Activated CD4-positive, alpha-beta T cell treated with anti-CD3 and anti-CD28 coated beads, Interleukin-2, amount 10 ng/mL, durations not matched to agents 7 days and 5 days (primary cell): ENCODE data around the gene CHKA. TPM values are rescaled to one million over a fixed set of nuclear protein-coding genes. Genes with fewer than 3 reads are reported as not detected.

Experiments
- CTCF ChIA-PET: fragments of 350-600 bp; sonication (Branson Sonifier 250); formaldehyde crosslinking; loops from one replicate; lab custom pipeline; 2021; ENCODE audit warnings: antibody characterized with exemption; lab: Charles Lee
- POLR2A ChIA-PET: fragments of 350-600 bp; sonication (Branson Sonifier 250); formaldehyde crosslinking; loops from one replicate; lab custom pipeline; 2021; ENCODE audit warnings: antibody characterized with exemption; lab: Charles Lee
- DNase-seq: peaks from one replicate; pipeline ENCODE4 v3.0.0-alpha.2; 2020
- H3K27ac Mint-ChIP-seq: one replicate; pipeline ENCODE4 v1.8.0; 2021; ENCODE audit warnings: mild to moderate bottlenecking, moderate library complexity, mixed read lengths
- H3K27me3 Mint-ChIP-seq: one replicate; pipeline ENCODE4 v1.8.0; 2021; ENCODE audit warnings: mixed read lengths
- H3K36me3 Mint-ChIP-seq: one replicate; pipeline ENCODE4 v1.8.0; 2021; ENCODE audit warnings: low read depth, mixed read lengths
- H3K4me1 Mint-ChIP-seq: one replicate; pipeline ENCODE4 v1.8.0; 2021; ENCODE audit warnings: mixed read lengths
- H3K4me3 Mint-ChIP-seq: one replicate; pipeline ENCODE4 v1.8.0; 2021; ENCODE audit warnings: mild to moderate bottlenecking, moderate library complexity, mixed read lengths
- H3K9me3 Mint-ChIP-seq: one replicate; pipeline ENCODE4 v1.8.0; 2021; ENCODE audit warnings: mixed read lengths
- total RNA-seq, 2 experiments: library from RNA; stranded (reverse); gene quantifications; one replicate each; pipeline ENCODE4 v1.2.3, GENCODE V29; 2021

CHKA gene
- total RNA-seq, 2 experiments from 2014 or later: 4.5 to 6.3 TPM

- peaks cover 2% of the 10 kb centered on the region for H3K36me3 Mint-ChIP-seq
- DNase-seq: no peak
- peaks cover 14% of the 10 kb centered on the region for H3K4me1 Mint-ChIP-seq
- ChIA-PET CTCF (no interaction called here), POLR2A (no interaction called here)
- H3K27me3 Mint-ChIP-seq: peaks cover 10% of the 10 kb centered on the region
- H3K27ac Mint-ChIP-seq: no peak overlapping the region
- H3K4me3 Mint-ChIP-seq: no peak overlapping the region
- no peaks in the 10 kb centered on the region for H3K9me3 Mint-ChIP-seq
Measured at GRCh38 chr11:68140496-68141245, 19.5 kb upstream of the CHKA start.

GRCh38 chr11:68138237-68138636 is 17.0 kb upstream of the CHKA start:
- DNase-seq: no peak
- Mint-ChIP-seq H3K9me3 (peaks cover 11% of the 10 kb centered on the region), H3K4me1 (peaks cover 14% of the 10 kb centered on the region), H3K4me3 (no peak overlapping the region), H3K27ac (no peak overlapping the region), H3K27me3 (peaks cover 10% of the 10 kb centered on the region), H3K36me3 (peaks cover 8% of the 10 kb centered on the region)
- ChIA-PET POLR2A (no interaction called here), CTCF (no interaction called here)

GRCh38 chr11:68137833-68138232 is 16.6 kb upstream of the CHKA start:
- ChIA-PET POLR2A (no interaction called here), CTCF (no interaction called here)
- no peak for DNase-seq
- H3K4me3 Mint-ChIP-seq: no peak overlapping the region
- H3K27ac Mint-ChIP-seq: no peak overlapping the region
- peaks cover 14% of the 10 kb centered on the region for H3K4me1 Mint-ChIP-seq
- peaks cover 10% of the 10 kb centered on the region for H3K27me3 Mint-ChIP-seq
- H3K36me3 Mint-ChIP-seq: peaks cover 8% of the 10 kb centered on the region
- H3K9me3 Mint-ChIP-seq: peaks cover 11% of the 10 kb centered on the region

GRCh38 chr11:68136866-68137265 is 15.7 kb upstream of the CHKA start:
- Mint-ChIP-seq H3K36me3 (peaks cover 15% of the 10 kb centered on the region), H3K9me3 (peaks cover 19% of the 10 kb centered on the region), H3K27me3 (peaks cover 10% of the 10 kb centered on the region), H3K4me3 (no peak overlapping the region), H3K4me1 (peaks cover 6% of the 10 kb centered on the region), H3K27ac (no peak overlapping the region)
- no peak for DNase-seq
- CTCF ChIA-PET: interaction anchor here (0.9 kb wide), 1 partner anchor 28 kb away, joined by 3 read pairs; no protein-coding TSS in a partner anchor
- POLR2A ChIA-PET: no interaction called here

- Mint-ChIP-seq H3K4me1 (no peaks in the 10 kb centered on the region), H3K9me3 (peaks cover 20% of the 10 kb centered on the region), H3K36me3 (peaks cover 17% of the 10 kb centered on the region), H3K4me3 (no peak overlapping the region), H3K27me3 (peaks cover 8% of the 10 kb centered on the region), H3K27ac (no peak overlapping the region)
- no peak for DNase-seq
- ChIA-PET POLR2A (no interaction called here), CTCF (no interaction called here)
Measured at GRCh38 chr11:68135161-68135560, 14.0 kb upstream of the CHKA start.

GRCh38 chr11:68133761-68134160 is 12.6 kb upstream of the CHKA start:
- CTCF ChIA-PET: interaction anchor here (0.6 to 0.7 kb wide), 2 partner anchors 27 to 1024 kb away, joined by 3 to 4 read pairs; no protein-coding TSS in a partner anchor
- Mint-ChIP-seq H3K27me3 (peaks cover 19% of the 10 kb centered on the region), H3K27ac (no peak overlapping the region), H3K4me3 (no peak overlapping the region), H3K36me3 (peaks cover 17% of the 10 kb centered on the region), H3K9me3 (peaks cover 25% of the 10 kb centered on the region), H3K4me1 (no peaks in the 10 kb centered on the region)
- POLR2A ChIA-PET: no interaction called here
- DNase-seq: no peak

GRCh38 chr11:68130121-68130520 is 8.9 kb upstream of the CHKA start:
- no peak overlapping the region for H3K4me3 Mint-ChIP-seq
- ChIA-PET POLR2A (no interaction called here), CTCF (no interaction called here)
- peaks cover 13% of the 10 kb centered on the region for H3K36me3 Mint-ChIP-seq
- H3K27me3 Mint-ChIP-seq: peaks cover 18% of the 10 kb centered on the region
- no peak for DNase-seq
- H3K27ac Mint-ChIP-seq: no peak overlapping the region
- H3K4me1 Mint-ChIP-seq: no peaks in the 10 kb centered on the region
- peaks cover 24% of the 10 kb centered on the region for H3K9me3 Mint-ChIP-seq

- CTCF ChIA-PET: no interaction called here
- Mint-ChIP-seq H3K9me3 (peaks cover 16% of the 10 kb centered on the region), H3K36me3 (peaks cover 9% of the 10 kb centered on the region), H3K4me3 (no peak overlapping the region), H3K27me3 (peaks cover 18% of the 10 kb centered on the region), H3K4me1 (no peaks in the 10 kb centered on the region), H3K27ac (no peak overlapping the region)
- DNase-seq: no peak
- POLR2A ChIA-PET: no interaction called here
Measured at GRCh38 chr11:68128682-68129327, 7.6 kb upstream of the CHKA start.

GRCh38 chr11:68127714-68128681 is 6.8 kb upstream of the CHKA start:
- H3K4me3 Mint-ChIP-seq: no peak overlapping the region
- CTCF ChIA-PET: no interaction called here

GRCh38 chr11:68125164-68125563 is 4.0 kb upstream of the CHKA start:
- no peak for DNase-seq

More at GRCh38 chr11:68127714-68128681, 6.8 kb upstream of the CHKA start:
- peaks cover 18% of the 10 kb centered on the region for H3K27me3 Mint-ChIP-seq
- H3K4me1 Mint-ChIP-seq: peaks cover under 1% of the 10 kb centered on the region
- no peak overlapping the region for H3K27ac Mint-ChIP-seq
- POLR2A ChIA-PET: interaction anchor here (0.6 kb wide), 1 partner anchor 243 kb away, joined by 5 read pairs; no protein-coding TSS in a partner anchor
- DNase-seq: no peak
- H3K9me3 Mint-ChIP-seq: peaks cover 14% of the 10 kb centered on the region
- H3K36me3 Mint-ChIP-seq: peaks cover 9% of the 10 kb centered on the region

GRCh38 chr11:68122936-68123539 is 1.9 kb upstream of the CHKA start:
- no peaks in the 10 kb centered on the region for H3K9me3 Mint-ChIP-seq
- peaks cover 21% of the 10 kb centered on the region for H3K4me1 Mint-ChIP-seq
- CTCF ChIA-PET: no interaction called here
- H3K27me3 Mint-ChIP-seq: peaks cover 5% of the 10 kb centered on the region
- H3K4me3 Mint-ChIP-seq: no peak overlapping the region
- H3K36me3 Mint-ChIP-seq: no peaks in the 10 kb centered on the region
- POLR2A ChIA-PET: no interaction called here
- DNase-seq: no peak
- no peak overlapping the region for H3K27ac Mint-ChIP-seq

More at GRCh38 chr11:68125164-68125563, 4.0 kb upstream of the CHKA start:
- H3K9me3 Mint-ChIP-seq: peaks cover 4% of the 10 kb centered on the region
- CTCF ChIA-PET: no interaction called here
- H3K36me3 Mint-ChIP-seq: no peaks in the 10 kb centered on the region
- POLR2A ChIA-PET: no interaction called here
- H3K27me3 Mint-ChIP-seq: peaks cover 18% of the 10 kb centered on the region
- peaks cover 12% of the 10 kb centered on the region for H3K4me1 Mint-ChIP-seq
- H3K4me3 Mint-ChIP-seq: no peak overlapping the region
- H3K27ac Mint-ChIP-seq: no peak overlapping the region
